ENCODE data around the gene PIK3AP1. TPM values are rescaled to one million over a fixed set of nuclear protein-coding genes. Genes with fewer than 3 reads are reported as not detected.

Gene PIK3AP1
- total and polyA plus RNA-seq, 10 of the 15 experiments (the other 5 are each of a cell fraction or from before 2014, with no cell fraction given), result 26.2 to 306 (median 119) TPM

GRCh38 chr10:96556003-96556402 lies 164.3 kb downstream of the PIK3AP1 start:
- H3K4me3 ChIP-seq, result no peak overlapping the region

More at GRCh38 chr10:96556003-96556402, 164.3 kb downstream of the PIK3AP1 start:
- no peak for TF ChIP-seq NFXL1 (IDR thresholded peaks at IDR 0.05; ENCODE audit: borderline replicate concordance)
- TF ChIP-seq MYB (IDR thresholded peaks at IDR 0.05; ENCODE audit: borderline replicate concordance, low read depth, low read length), result no peak
- no peak for TF ChIP-seq BCL11A (IDR thresholded peaks at IDR 0.05; ENCODE audit: low read depth, low read length)
- peak; percentile 41; the same call in 1 of the 2 replicates for TF ChIP-seq RAD21 (IDR thresholded peaks at IDR 0.05; ENCODE audit: insufficient read depth, low read depth, low read length)
- peak; percentile 25 to 39 (median 38); a peak in 4 of 6 replicates for TF ChIP-seq CTCF (IDR thresholded peaks at IDR 0.05 in 2 of 3, conservative IDR thresholded peaks at IDR 0.05 in 1 of 3; ENCODE audit: control insufficient read depth in 2 of 3, extremely low read depth in 1 of 3, insufficient read depth in 1 of 3, low read depth in 3 of 3, low read length in 3 of 3)
- intact Hi-C loops (cut with micrococcal nuclease; ENCODE audit: unreplicated experiment), result no loop called here
- BruUV-seq (replicated peaks), result no TSS peak
- Histone ChIP-seq H3K79me2 (ENCODE audit: control insufficient read depth, insufficient read depth, low read length) (no peaks in the 10 kb centered on the region), H3K27me3 (replicated peaks in 1 of 2; ENCODE audit: control insufficient read depth in 2 of 2, insufficient read depth in 2 of 2, low read length in 1 of 2) (no peaks in the 10 kb centered on the region), H2AFZ (ENCODE audit: control insufficient read depth, low read depth, low read length) (no peak overlapping the region), H3K36me3 (ENCODE audit: control insufficient read depth in 2 of 2, insufficient read depth in 2 of 2, low read length in 1 of 2) (peaks cover 3 to 38% of the 10 kb centered on the region in 2 experiments), H3K9ac (ENCODE audit: control insufficient read depth, insufficient read depth, low read length) (no peak overlapping the region), H4K20me1 (ENCODE audit: control insufficient read depth, insufficient read depth) (no peaks in the 10 kb centered on the region), H3K27ac (ENCODE audit: control insufficient read depth, insufficient read depth) (no peak overlapping the region), H3K9me3 (replicated peaks; ENCODE audit: control insufficient read depth, insufficient read depth, low read length) (no peaks in the 10 kb centered on the region), H3K4me2 (ENCODE audit: control insufficient read depth, insufficient read depth) (no peak overlapping the region), H3K4me1 (ENCODE audit: control insufficient read depth, insufficient read depth, low read length) (no peaks in the 10 kb centered on the region)
- WGBS (ENCODE audit: insufficient coverage, insufficient replicate concordance, low lambda C conversion rate, missing lambda C conversion rate), result 93% methylated on average over 1 of the region's 1 CpG
- CTCF ChIA-PET, result interaction anchor here (0.7 to 1.9 kb wide), 12 partner anchors 9 to 182 kb away, joined by 3 to 8 read pairs (median 3); no protein-coding TSS in a partner anchor
- SMC1A ChIA-PET (ENCODE audit: uncharacterized antibody, unreplicated experiment), result interaction anchor here (1.0 to 1.1 kb wide), 2 partner anchors 10 to 469 kb away, joined by 3 to 4 read pairs; no protein-coding TSS in a partner anchor
- DNase-seq (ENCODE audit: low read depth, low spot score), result no peak
- no peak for FAIRE-seq
- POLR2A ChIA-PET, result no interaction called here
- in situ Hi-C loops (cut with MboI), result no loop called here
- RAD21 ChIA-PET (ENCODE audit: unreplicated experiment), result interaction anchor here (0.5 kb wide), 1 partner anchor 155 kb away, joined by 3 read pairs; no protein-coding TSS in a partner anchor
- ATAC-seq, result peak; percentile 44; the same call in 2 of the 3 replicates

Measured in GM12878 (cell line).